Stomach (tissue), 9 donors: ENCODE data around the gene P3R3URF. TPM values are rescaled to one million over a fixed set of nuclear protein-coding genes. Genes with fewer than 3 reads are reported as not detected.

ENCODE experiments used
- DNase-seq, 2 donors: peaks; one replicate each; pipeline versions ENCODE4 v3.0.0 to v3.0.0-alpha.2; 2013 to 2019
- H3K27ac ChIP-seq, 5 donors: fragments of 200-600 bp in 4 of 5; sonication (generic) in 4 of 5; one replicate each; pipeline ENCODE4 v1.5.1; 2013 to 2019; ENCODE audit warnings: mild to moderate bottlenecking in 1 of 5, moderate library complexity in 1 of 5
- H3K27me3 ChIP-seq, 3 donors: fragments of 200-600 bp; sonication (generic); one replicate each; pipeline ENCODE4 v1.5.1; 2017 to 2019; ENCODE audit warnings: mixed run types in 1 of 3
- H3K36me3 ChIP-seq, 4 donors: fragments of 200-600 bp; sonication (generic); 1 replicate in 3 of 4; 2 replicates in 1 of 4; pipeline ENCODE4 v1.5.1; 2016 to 2019
- H3K4me1 ChIP-seq, 4 donors: fragments of 200-600 bp; sonication (generic); one replicate each; pipeline ENCODE4 v1.5.1; 2016 to 2019
- H3K4me3 ChIP-seq, 4 donors: fragments of 200-600 bp; sonication (generic) in 3 of 4; one replicate each; pipeline ENCODE4 v1.5.1; 2016 to 2019; ENCODE audit warnings: mild to moderate bottlenecking in 1 of 4
- H3K9me3 ChIP-seq, 4 donors: fragments of 200-600 bp; sonication (generic); one replicate each; pipeline ENCODE4 v1.5.1; 2016 to 2019
- EP300 ChIP-seq: sonication (generic); formaldehyde crosslinking; IDR thresholded peaks from one replicate; pipeline ENCODE4 v1.6.1; 2017; ENCODE audit warnings: antibody characterized with exemption
- POLR2A ChIP-seq, 4 donors: fragments of 450-650 bp; IDR thresholded peaks; one replicate each; pipeline ENCODE4 v1.6.1; 2016; ENCODE audit warnings: antibody characterized with exemption in 4 of 4, control low read depth in 2 of 4, mild to moderate bottlenecking in 1 of 4, moderate library complexity in 1 of 4
- POLR2AphosphoS5 ChIP-seq, 3 donors: sonication (generic); formaldehyde crosslinking; IDR thresholded peaks; one replicate each; pipeline ENCODE4 v1.6.1; 2016; ENCODE audit warnings: antibody characterized with exemption in 3 of 3
- WGBS, 5 donors: extraction: QIAGEN DNeasy Blood & Tissue Kit in 3 of 5; methylation state at CpG; one replicate each; pipeline versions ENCODE4 v1.1.5 to v1.1.7; 2013 to 2018; 5-methylcytosine and 5-hydroxymethylcytosine counted together
- intact Hi-C: fragments of 100-400 bp; cut with DNase I; formaldehyde crosslinking; loops from one replicate; pipeline ENCODE4 v1.15.1; 2023; ENCODE audit warnings: low total_unique reads
- polyA plus RNA-seq, 3 donors: library from polyadenylated mRNA; stranded (reverse); fragments of 200-250 nt; gene quantifications; one replicate each; pipeline ENCODE4 v1.2.3, GENCODE V29; 2013
- total RNA-seq, 5 donors: library from RNA; depleted of rRNA; stranded (reverse); fragments of >200 nt; gene quantifications; one replicate each; pipeline versions ENCODE4 v1.1.0 to v1.2.3, GENCODE V29; 2014 to 2016
- TF ChIP-seq, protein P1 (sequence below), 7 experiments: fragments of 450-650 bp in 4 of 7; fragments of 200-600 bp in 3 of 7; sonication (generic) in 3 of 7; IDR thresholded peaks; one replicate each; pipeline ENCODE4 v1.5.1; 2016 to 2019; ENCODE audit warnings: antibody characterized with exemption in 7 of 7, control low read depth in 2 of 7, mild to moderate bottlenecking in 1 of 7
- donor health status: healthy with polysubstance abuse.
- donor health status: Bipolar disorder and iron deficiency.
- donor health status: healthy.

The P3R3URF gene
- total and polyA plus RNA-seq, 8 donors: not detected

DNA sequence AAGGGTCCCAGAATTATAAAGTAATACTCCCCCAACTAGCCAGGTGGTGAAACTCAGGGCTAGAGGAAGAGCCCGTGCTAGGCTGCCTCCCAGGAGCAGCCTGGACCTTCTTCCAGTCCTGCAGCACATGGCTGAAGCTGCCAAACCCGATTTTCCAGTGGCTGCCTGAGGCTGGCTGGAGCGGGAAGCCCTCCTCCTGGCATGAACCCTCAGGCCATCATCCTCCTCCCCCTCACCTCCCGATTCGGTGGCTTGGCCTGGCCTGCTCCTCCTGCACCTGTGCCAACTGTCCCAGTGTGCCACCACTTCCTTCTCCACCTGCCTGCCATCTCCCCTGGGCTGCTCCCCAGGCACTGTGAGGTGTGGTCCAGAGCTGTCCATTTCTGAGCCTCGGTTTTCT lies 4.4 kb downstream of the P3R3URF start:
- DNase-seq: peak; percentile 86 to 95
- intact Hi-C loops: no loop called here
- Histone ChIP-seq H3K9me3 (no peaks in the 10 kb centered on the region), H3K36me3 (no peaks in the 10 kb centered on the region), H3K27me3 (peaks cover 0 to 14% (median 0%) of the 10 kb centered on the region in 3 donors), H3K4me1 (peaks cover 37 to 59% (median 48%) of the 10 kb centered on the region in 4 donors), H3K4me3 (no peak overlapping the region), H3K27ac (peak overlapping the region; percentile 6 to 83 (median 71))
- no peak for TF ChIP-seq POLR2A (IDR thresholded peaks at IDR 0.05)
- TF ChIP-seq EP300: no peak
- TF ChIP-seq, protein P1, sequence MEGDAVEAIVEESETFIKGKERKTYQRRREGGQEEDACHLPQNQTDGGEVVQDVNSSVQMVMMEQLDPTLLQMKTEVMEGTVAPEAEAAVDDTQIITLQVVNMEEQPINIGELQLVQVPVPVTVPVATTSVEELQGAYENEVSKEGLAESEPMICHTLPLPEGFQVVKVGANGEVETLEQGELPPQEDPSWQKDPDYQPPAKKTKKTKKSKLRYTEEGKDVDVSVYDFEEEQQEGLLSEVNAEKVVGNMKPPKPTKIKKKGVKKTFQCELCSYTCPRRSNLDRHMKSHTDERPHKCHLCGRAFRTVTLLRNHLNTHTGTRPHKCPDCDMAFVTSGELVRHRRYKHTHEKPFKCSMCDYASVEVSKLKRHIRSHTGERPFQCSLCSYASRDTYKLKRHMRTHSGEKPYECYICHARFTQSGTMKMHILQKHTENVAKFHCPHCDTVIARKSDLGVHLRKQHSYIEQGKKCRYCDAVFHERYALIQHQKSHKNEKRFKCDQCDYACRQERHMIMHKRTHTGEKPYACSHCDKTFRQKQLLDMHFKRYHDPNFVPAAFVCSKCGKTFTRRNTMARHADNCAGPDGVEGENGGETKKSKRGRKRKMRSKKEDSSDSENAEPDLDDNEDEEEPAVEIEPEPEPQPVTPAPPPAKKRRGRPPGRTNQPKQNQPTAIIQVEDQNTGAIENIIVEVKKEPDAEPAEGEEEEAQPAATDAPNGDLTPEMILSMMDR (IDR thresholded peaks at IDR 0.05): no peak
- peak in 2 of 3 donors; percentile 46 to 74 for TF ChIP-seq POLR2AphosphoS5 (IDR thresholded peaks at IDR 0.05)
- 32 to 39% (median 34%) methylated on average over 4 to 6 of the region's 6 CpGs for WGBS, 5 donors

DNA sequence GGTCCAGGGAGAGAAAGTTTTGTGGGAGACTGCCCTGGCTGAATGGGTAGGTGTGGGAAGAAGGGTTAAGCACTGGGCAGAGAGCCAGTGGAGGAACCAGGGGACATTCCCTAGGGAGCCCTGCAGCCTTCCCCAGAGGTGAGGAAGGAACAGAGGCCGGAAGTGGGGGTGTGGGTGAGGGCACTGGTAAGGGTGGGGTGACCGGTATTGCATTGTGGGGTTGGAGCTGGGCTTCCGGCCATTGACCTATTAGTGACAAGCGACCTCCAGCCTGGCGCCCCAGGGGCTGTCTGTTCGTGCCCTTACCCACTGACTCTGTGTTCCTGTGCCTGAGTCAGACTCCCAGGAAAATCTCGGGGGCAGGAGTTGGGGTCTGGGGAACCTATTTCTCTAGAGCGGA lies 4.9 kb downstream of the P3R3URF start:
- H3K4me3 ChIP-seq: no peak overlapping the region
- peak overlapping the region; percentile 6 to 83 (median 71) for H3K27ac ChIP-seq
- DNase-seq: peak in 1 of 2 donors; percentile 68
- WGBS, 5 donors: 56 to 76% (median 65%) methylated on average over 8 of the region's 8 CpGs
- no peaks in the 10 kb centered on the region for H3K36me3 ChIP-seq
- intact Hi-C loops: no loop called here
- H3K9me3 ChIP-seq: no peaks in the 10 kb centered on the region
- peaks cover 0 to 19% (median 0%) of the 10 kb centered on the region in 3 donors for H3K27me3 ChIP-seq
- H3K4me1 ChIP-seq: peaks cover 42 to 64% (median 53%) of the 10 kb centered on the region in 4 donors
- TF ChIP-seq POLR2AphosphoS5 (IDR thresholded peaks at IDR 0.05) (no peak), EP300 (no peak), POLR2A (IDR thresholded peaks at IDR 0.05) (no peak)
- TF ChIP-seq, protein P1 (IDR thresholded peaks at IDR 0.05): no peak

DNA sequence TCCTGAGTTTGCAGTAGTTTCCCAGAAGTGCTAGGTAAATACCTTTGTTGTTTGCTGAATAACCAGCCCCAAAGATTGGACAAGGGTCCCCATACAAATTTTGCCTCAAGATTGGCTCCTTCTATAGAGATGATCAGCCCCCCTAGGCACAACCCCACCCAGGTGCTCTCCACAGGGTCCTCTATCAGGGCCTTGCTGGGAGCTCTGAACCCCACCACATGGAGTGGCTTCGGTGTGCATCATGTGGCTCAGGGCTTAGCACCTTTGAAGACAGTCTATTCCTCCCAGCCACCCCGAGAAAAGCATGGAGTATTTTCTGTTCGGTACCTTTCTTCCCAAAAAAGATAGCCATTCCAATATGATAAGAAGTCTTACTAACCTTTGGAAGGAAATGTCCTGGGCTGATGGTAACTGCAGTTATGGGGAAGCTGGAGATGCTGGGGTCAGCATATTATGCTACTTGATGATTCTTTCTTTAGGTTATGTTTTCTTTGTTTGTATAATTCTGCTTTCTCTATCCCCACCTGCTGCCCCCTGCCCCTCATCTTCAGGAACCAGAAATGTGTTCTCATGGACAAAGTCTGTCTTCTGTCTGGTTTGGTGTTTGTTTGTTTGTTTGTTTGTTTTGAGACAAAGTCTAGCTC lies 6.4 kb downstream of the P3R3URF start:
- H3K4me1 ChIP-seq: peaks cover 37 to 61% (median 51%) of the 10 kb centered on the region in 4 donors
- peak overlapping the region in 2 of 5 donors; percentile 82 to 83 for H3K27ac ChIP-seq
- peaks cover 0 to 23% (median 0%) of the 10 kb centered on the region in 3 donors for H3K27me3 ChIP-seq
- TF ChIP-seq EP300 (no peak), POLR2A (IDR thresholded peaks at IDR 0.05) (no peak), POLR2AphosphoS5 (IDR thresholded peaks at IDR 0.05) (no peak)
- no peak for DNase-seq
- no peaks in the 10 kb centered on the region for H3K9me3 ChIP-seq
- intact Hi-C loops: no loop called here
- 82 to 92% (median 87%) methylated on average over 3 of the region's 3 CpGs for WGBS, 5 donors
- H3K4me3 ChIP-seq: no peak overlapping the region
- H3K36me3 ChIP-seq: no peaks in the 10 kb centered on the region

DNA sequence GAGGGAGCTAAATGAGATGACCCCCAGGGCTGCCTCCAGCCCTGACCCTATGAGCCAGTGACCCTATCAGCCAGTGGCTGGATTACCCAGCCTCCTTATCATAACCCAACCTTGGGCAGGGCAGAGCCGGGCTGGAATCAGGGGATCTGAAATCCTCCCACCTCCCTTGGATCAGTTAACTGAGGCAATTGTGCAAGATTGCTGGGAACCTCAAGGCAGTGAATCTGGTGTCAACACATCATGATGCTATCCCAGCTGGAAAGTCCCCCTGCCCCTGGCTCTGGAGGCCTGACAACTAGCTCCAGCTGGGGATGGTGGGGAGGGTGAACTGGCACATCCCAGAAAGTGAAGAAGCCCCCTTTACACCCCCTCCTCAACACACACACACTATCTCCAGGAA lies 7.8 kb downstream of the P3R3URF start:
- TF ChIP-seq EP300: no peak
- TF ChIP-seq, protein P1 (IDR thresholded peaks at IDR 0.05): no peak
- no peak for TF ChIP-seq POLR2A (IDR thresholded peaks at IDR 0.05)
- TF ChIP-seq POLR2AphosphoS5 (IDR thresholded peaks at IDR 0.05): no peak
- intact Hi-C loops: no loop called here
- WGBS, 5 donors: 53 to 71% (median 68%) methylated on average over 1 of the region's 1 CpG
- Histone ChIP-seq H3K4me1 (peaks cover 23 to 46% (median 37%) of the 10 kb centered on the region in 4 donors), H3K4me3 (no peak overlapping the region), H3K27me3 (peaks cover 0 to 23% (median 0%) of the 10 kb centered on the region in 3 donors), H3K9me3 (no peaks in the 10 kb centered on the region), H3K27ac (peak overlapping the region in 1 of 5 donors; percentile 83), H3K36me3 (no peaks in the 10 kb centered on the region)
- DNase-seq: peak in 1 of 2 donors; percentile 14
